Stimulated activated CD8-positive, alpha-beta memory T cell treated with anti-CD3 and anti-CD28 coated beads, Interleukin-12 subunit alpha, Interleukin-12 subunit beta, amount 100 ng/mL, for 4 hours (primary cell): ENCODE data around the gene GPR55.

ENCODE experiments used
- DNase-seq: peaks from one replicate; pipeline ENCODE4 v3.0.0-alpha.2; 2020; ENCODE audit warnings: low read depth

The GPR55 gene

DNA sequence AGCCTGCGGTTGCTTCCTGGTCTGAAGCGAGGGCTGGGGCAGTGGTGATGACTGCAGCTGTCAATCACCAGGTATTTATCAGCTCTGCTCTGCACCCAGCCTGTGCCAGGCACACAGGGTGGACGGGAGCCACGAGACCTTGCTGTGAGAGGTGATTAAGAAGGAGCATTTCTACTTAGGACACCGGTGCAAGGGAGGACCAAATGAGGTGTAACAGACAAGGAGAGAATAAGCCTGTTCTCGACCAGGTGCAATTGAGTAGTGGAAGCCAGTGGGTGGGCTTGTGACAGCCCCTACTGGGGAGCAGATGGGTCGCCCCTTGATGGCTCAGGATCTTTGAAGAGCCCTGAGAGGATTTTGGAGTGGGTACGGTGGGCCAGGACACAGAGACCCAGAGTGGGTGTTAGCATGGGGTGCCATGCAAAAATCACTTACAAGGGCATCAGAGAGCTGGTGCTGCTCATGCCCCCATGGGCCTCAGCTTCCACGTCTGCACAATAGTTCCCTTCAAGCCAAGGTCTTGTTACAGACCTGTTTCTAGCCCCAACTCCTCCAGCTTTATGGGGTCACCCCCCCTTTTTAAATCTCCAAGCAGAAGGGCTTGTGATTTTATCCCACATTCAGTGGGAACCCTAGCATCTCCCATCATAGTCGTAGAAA, 24.6 kb downstream of the GPR55 start:
- no peak for DNase-seq

GRCh38 chr2:230899786-230900185, 25.3 kb downstream of the GPR55 start:
- DNase-seq = no peak

- DNase-seq = no peak
Measured at GRCh38 chr2:230899287-230899686, 25.8 kb downstream of the GPR55 start.

DNA sequence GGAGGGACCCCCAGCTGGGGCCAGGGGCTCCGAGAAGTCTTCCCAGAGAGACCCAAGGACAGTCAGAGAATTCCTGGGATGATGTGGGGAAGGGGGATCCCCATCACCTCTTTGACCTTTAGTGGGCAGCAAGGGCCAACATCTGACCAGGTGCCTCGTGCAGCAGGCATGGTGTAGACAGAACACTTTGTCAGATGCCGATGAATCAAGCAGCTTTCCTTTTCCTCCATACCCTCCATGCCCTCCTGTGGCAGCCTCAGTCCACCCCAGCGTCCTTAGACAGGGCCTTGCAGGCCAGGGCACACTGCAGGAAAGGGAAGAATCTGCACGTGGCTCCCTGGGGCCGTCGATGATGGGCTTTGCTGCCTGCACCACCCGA, 26.3 kb downstream of the GPR55 start:
- no peak for DNase-seq

GRCh38 chr2:230898016-230898712, 26.9 kb downstream of the GPR55 start:
- DNase-seq = no peak

- DNase-seq = no peak
Measured at GRCh38 chr2:230896346-230897115, 28.5 kb downstream of the GPR55 start.

GRCh38 chr2:230895536-230896345, 29.3 kb downstream of the GPR55 start:
- DNase-seq = no peak

GRCh38 chr2:230893841-230894781, 30.9 kb downstream of the GPR55 start:
- DNase-seq = no peak

DNA sequence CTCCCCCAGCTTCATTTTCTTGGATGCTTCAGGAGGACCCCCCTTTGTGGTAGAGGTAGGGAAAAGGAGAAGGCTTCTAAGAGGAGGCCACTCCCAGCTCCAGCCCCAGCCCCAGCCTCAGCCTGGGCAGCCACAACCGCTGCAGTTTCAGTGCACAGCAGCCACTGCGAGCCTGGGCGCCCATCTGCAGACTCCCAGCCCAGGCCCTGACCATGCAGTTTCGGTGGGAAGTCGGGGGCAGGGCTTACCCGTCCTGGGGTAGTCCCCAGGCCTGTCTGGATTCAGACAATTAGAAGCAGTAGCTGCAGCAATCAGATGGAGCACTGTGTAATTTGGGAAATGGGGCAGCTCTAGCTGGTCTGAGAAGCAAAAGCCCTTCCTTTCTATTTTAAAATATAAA, 31.7 kb downstream of the GPR55 start:
- DNase-seq = no peak

DNA sequence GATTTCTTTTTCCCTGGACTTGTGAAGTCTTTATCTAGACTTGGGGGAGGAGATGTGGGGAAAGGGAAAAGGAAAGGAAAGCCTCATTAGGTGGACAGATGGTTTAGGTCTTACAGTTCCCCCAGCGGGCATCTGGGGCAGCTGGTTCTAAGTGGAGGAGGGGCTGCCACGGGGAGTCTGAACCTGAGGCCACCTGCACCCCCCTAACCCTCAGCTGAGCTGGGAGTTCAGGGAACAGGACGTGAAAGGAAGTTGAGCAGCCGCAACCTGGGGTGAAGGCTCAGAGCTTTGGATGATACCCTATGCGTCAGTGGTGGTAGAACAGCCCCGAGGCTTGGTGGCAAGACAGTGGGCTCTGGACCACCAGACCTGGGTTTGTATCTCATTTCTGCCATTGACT, 33.5 kb downstream of the GPR55 start:
- DNase-seq = no peak

- no peak for DNase-seq
Measured at GRCh38 chr2:230891064-230891463, 34.0 kb downstream of the GPR55 start.

DNA sequence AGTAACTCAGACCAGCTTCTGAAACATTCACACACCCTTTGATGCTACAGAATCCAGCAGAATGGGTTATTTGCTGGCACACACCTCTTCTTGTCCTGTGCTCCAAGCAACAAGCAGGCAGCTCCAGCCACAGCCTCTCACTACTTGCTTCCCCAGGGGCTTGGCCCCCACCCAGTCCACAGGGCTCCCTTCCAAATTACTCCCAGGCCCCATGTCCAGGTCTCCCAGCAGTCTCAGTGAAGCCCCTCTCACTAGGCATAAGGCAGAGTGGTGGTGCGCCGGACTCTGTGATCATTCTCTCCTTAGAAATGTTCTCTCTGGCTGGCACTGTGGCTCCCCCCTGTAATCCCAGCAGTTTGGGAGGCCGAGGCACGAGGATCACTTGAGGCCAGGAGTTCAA, 34.4 kb downstream of the GPR55 start:
- no peak for DNase-seq

- no peak for DNase-seq
Measured at GRCh38 chr2:230889911-230890601, 35.0 kb downstream of the GPR55 start.

DNA sequence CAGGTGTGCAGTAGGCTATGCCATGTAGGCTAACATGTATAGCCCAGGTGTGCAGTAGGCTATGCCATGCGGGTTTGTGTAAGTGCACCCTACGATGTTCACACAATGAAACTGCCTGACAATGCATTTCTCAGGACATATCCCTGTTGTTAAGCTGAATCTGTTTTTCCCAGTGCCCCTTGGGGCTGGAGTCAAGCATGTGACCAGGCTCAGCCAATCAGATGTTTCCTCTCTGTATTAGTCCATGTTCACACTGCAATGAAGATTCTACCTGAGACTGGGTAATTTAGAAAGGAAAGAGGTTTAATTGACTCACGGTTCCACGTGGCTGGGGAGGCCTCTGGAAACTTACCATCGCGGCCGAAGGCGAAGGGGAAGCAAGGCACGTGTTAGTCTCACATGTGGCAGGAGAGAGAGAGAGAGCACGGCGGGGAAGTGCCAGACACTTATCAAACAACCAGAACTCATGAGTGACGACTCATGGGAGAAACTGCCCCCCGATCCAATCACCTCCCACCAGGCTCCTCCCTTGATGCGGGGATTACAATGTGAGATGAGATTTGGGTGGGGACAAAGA, 36.1 kb downstream of the GPR55 start:
- DNase-seq = no peak

GRCh38 chr2:230887342-230887741, 37.7 kb downstream of the GPR55 start:
- DNase-seq = no peak

DNA sequence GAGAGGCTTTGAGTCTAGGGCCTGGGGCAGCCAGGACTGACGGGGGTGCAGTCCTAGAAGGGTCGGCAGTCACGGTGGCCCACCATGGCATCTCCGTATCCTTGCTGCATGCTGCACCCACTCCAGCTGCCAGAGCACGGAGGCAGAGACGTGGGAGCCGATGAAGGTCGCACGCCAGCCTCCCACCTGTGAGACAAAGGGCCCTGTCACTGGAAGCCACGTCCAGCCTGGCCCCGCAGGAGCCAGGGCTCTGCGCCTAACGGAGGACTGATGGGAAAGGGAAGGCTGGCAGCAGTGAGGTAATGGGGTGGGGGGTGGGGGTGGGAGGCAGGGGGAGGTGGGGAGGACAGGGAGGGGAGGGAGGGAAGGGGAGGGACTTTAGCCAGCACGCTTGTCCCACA, 38.4 kb downstream of the GPR55 start:
- DNase-seq = no peak

DNA sequence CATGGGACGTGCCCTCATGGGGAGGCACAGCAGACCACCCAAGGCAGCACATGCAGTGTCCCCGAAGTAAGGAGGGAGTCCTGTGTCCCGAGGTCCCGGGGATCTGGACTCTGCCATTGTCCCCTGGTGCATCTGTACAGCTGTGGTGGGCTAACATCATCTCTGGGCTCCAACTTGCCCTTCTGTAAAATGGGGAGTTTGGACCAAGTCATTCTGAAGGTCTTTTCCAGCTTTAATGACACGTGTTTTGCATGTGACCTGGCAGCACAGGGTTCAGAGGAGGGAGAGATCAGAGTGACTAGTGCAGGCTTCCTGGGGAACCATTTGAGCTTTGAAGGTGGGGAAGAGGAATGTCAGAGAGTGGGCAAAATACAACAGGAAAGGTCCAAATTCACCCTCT, 38.8 kb downstream of the GPR55 start:
- no peak for DNase-seq

DNA sequence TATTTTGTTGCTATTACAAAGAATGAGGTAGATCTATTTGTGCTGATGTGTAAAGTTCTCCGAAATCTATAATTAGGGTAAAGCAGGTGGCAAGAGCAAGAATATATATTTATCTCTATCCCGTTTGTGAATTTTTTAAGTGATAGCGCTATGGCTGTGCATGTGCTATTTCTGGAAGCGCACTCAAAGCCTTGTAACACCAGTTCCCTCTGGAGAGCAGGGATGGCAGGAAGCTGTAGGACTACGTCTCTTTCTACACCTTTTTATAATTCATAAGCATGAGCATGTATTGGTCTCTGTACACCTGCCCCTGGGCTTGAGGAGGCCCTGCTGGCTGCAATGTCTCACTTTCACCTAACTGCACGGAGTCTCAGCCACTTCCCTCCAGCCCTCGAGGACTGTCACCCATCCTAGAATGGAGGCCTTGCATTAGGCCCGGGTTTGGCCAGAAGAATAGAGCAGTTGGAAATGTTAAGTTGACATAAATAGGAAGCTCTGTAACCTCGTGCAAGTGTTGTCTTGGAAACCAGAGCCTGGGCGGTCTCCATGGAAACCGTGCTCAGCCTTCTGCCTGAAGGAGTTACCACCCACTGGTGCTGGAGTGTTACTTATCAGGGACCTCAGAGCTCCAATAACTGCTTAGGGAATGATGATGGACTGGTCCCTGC, 39.4 kb downstream of the GPR55 start:
- DNase-seq = no peak

- DNase-seq = no peak
Measured at GRCh38 chr2:230881840-230882239, 43.2 kb downstream of the GPR55 start.

DNA sequence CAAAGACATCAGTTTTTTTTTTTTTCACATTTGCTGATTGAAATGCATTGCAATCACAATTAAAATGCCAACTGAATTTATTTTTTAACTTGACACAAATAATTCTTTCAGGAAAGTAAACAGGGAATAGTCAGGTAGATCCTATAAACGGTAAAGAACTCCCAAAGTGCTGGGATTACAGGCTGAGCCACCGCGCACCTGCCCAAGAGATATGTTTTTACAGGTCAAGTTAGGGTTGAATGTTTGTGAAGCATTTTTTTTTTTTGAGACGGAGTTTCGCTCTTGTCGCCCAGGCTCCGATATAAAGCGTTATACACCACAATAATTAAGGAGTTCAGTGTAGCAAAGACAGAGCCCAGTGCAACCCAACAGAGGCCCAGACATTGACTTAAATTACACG, 45.2 kb downstream of the GPR55 start:
- no peak for DNase-seq
